H9 (cell line): ENCODE measurements around the gene SIGLEC1. TPM values are rescaled to one million over a fixed set of nuclear protein-coding genes. Genes with fewer than 3 reads are reported as not detected.
A peak's percentile ranks its signal among the peaks of the same experiment; 100 is the strongest.

Experiments
- DNase-seq: peaks from one replicate; pipeline ENCODE4 v3.0.0-alpha.2; 2017
- H2AFZ ChIP-seq: one replicate; pipeline ENCODE4 v1.6.1; 2013; ENCODE audit warnings: mild to moderate bottlenecking, low read length, control low read depth, moderate library complexity
- H2AK5ac ChIP-seq: 2 replicates; pipeline ENCODE4 v1.6.1; 2013; ENCODE audit warnings: low read length, control low read depth, mixed read lengths; ENCODE audit not compliant: insufficient read length
- H2BK120ac ChIP-seq: one replicate; pipeline ENCODE4 v1.6.1; 2013; ENCODE audit warnings: low read depth, mild to moderate bottlenecking, low read length, control low read depth, inconsistent platforms; ENCODE audit not compliant: poor library complexity, severe bottlenecking
- H2BK12ac ChIP-seq: 2 replicates; pipeline ENCODE4 v1.6.1; 2013; ENCODE audit warnings: low read length, control low read depth, mixed read lengths, low read depth; ENCODE audit not compliant: insufficient read length
- H2BK15ac ChIP-seq: 2 replicates; pipeline ENCODE4 v1.6.1; 2013; ENCODE audit warnings: low read depth, low read length, control low read depth
- H2BK20ac ChIP-seq: one replicate; pipeline ENCODE4 v1.6.1; 2013; ENCODE audit warnings: low read depth, mild to moderate bottlenecking, low read length, control low read depth, inconsistent platforms; ENCODE audit not compliant: poor library complexity, severe bottlenecking
- H2BK5ac ChIP-seq: 2 replicates; pipeline ENCODE4 v1.6.1; 2013; ENCODE audit warnings: low read length, control low read depth, mixed read lengths; ENCODE audit not compliant: insufficient read length
- H3K14ac ChIP-seq: 2 replicates; pipeline ENCODE4 v1.6.1; 2013; ENCODE audit warnings: low read length, control low read depth; ENCODE audit not compliant: insufficient read depth
- H3K18ac ChIP-seq: 2 replicates; pipeline ENCODE4 v1.6.1; 2013; ENCODE audit warnings: low read depth, mild to moderate bottlenecking, mixed read lengths, low read length, control low read depth; ENCODE audit not compliant: insufficient read length
- H3K23ac ChIP-seq: 2 replicates; pipeline ENCODE4 v1.6.1; 2013; ENCODE audit warnings: low read length, control low read depth, mixed read lengths, low read depth; ENCODE audit not compliant: insufficient read length
- H3K23me2 ChIP-seq: 2 replicates; pipeline ENCODE4 v1.6.1; 2013; ENCODE audit warnings: low read depth, mild to moderate bottlenecking, mixed read lengths, low read length, control low read depth; ENCODE audit not compliant: insufficient read length, poor library complexity, severe bottlenecking
- H3K27ac ChIP-seq: 2 replicates; pipeline ENCODE4 v1.5.1; 2013; ENCODE audit warnings: low read length, control low read depth, mixed read lengths, low read depth; ENCODE audit not compliant: insufficient read length
- H3K27me3 ChIP-seq: 2 replicates; pipeline ENCODE4 v1.6.1; 2013; ENCODE audit warnings: low read length, control low read depth, inconsistent platforms; ENCODE audit not compliant: insufficient read depth
- H3K4ac ChIP-seq: 2 replicates; pipeline ENCODE4 v1.6.1; 2013; ENCODE audit warnings: low read depth, mild to moderate bottlenecking, control low read depth, inconsistent platforms, low read length, moderate library complexity
- H3K4me1 ChIP-seq: 2 replicates; pipeline ENCODE4 v1.6.1; 2013; ENCODE audit warnings: low read length, control low read depth, inconsistent platforms; ENCODE audit not compliant: insufficient read depth
- H3K4me2 ChIP-seq: 2 replicates; pipeline ENCODE4 v1.6.1; 2013; ENCODE audit warnings: low read length, control low read depth, mixed read lengths; ENCODE audit not compliant: insufficient read length, insufficient read depth
- H3K56ac ChIP-seq: 2 replicates; pipeline ENCODE4 v1.6.1; 2013; ENCODE audit warnings: low read depth, mild to moderate bottlenecking, mixed read lengths, low read length, control low read depth; ENCODE audit not compliant: insufficient read length
- H3K79me1 ChIP-seq: 2 replicates; pipeline ENCODE4 v1.6.1; 2013; ENCODE audit warnings: low read depth, mild to moderate bottlenecking, moderate library complexity, low read length, control low read depth, inconsistent platforms; ENCODE audit not compliant: insufficient read depth, poor library complexity, severe bottlenecking
- H3K79me2 ChIP-seq: 2 replicates; pipeline ENCODE4 v1.6.1; 2013; ENCODE audit warnings: low read length, control low read depth, inconsistent platforms; ENCODE audit not compliant: insufficient read depth
- H3K9ac ChIP-seq: 2 replicates; pipeline ENCODE4 v1.6.1; 2013; ENCODE audit warnings: low read length, control low read depth, mixed read lengths; ENCODE audit not compliant: insufficient read length; ENCODE audit errors: extremely low read depth
- H3K9me3 ChIP-seq: one replicate; pipeline ENCODE4 v1.6.1; 2013; ENCODE audit warnings: low read depth, low read length, inconsistent platforms; ENCODE audit not compliant: control insufficient read depth
- H3T11ph ChIP-seq: one replicate; pipeline ENCODE4 v1.6.1; 2013; ENCODE audit warnings: mild to moderate bottlenecking, low read length, control low read depth, inconsistent platforms
- H4K20me1 ChIP-seq: one replicate; pipeline ENCODE4 v1.6.1; 2013; ENCODE audit not compliant: control insufficient read depth, insufficient read length, insufficient read depth
- H4K5ac ChIP-seq: 2 replicates; pipeline ENCODE4 v1.6.1; 2013; ENCODE audit warnings: low read depth, mild to moderate bottlenecking, mixed read lengths, low read length, control low read depth; ENCODE audit not compliant: insufficient read length
- H4K8ac ChIP-seq: replicated peaks from 2 replicates; pipeline ENCODE4 v1.6.1; 2013; ENCODE audit warnings: low read length, control low read depth, mixed read lengths, low read depth; ENCODE audit not compliant: insufficient read length
- H4K91ac ChIP-seq: 2 replicates; pipeline ENCODE4 v1.6.1; 2013; ENCODE audit warnings: low read depth, mild to moderate bottlenecking, moderate library complexity, mixed read lengths, low read length, control low read depth; ENCODE audit not compliant: insufficient read length
- H3K27ac Mint-ChIP-seq, 3 experiments: 2 replicates in 2 of 3; 3 replicates in 1 of 3; pipeline ENCODE4 v1.8.0; 2020 to 2021; ENCODE audit warnings: mixed read lengths in 3 of 3, mild to moderate bottlenecking in 1 of 3, moderate library complexity in 1 of 3
- H3K27me3 Mint-ChIP-seq: 2 replicates; pipeline ENCODE4 v1.8.0; 2021; ENCODE audit warnings: low read depth, mild to moderate bottlenecking, moderate library complexity, mixed read lengths
- H3K36me3 Mint-ChIP-seq, 3 experiments: 2 replicates in 2 of 3; 3 replicates in 1 of 3; pipeline ENCODE4 v1.8.0; 2020 to 2021; ENCODE audit warnings: low read depth in 3 of 3, mixed read lengths in 3 of 3; ENCODE audit not compliant: insufficient read depth in 1 of 3
- H3K4me1 Mint-ChIP-seq, 2 experiments: 2 replicates each; pipeline ENCODE4 v1.8.0; 2020; ENCODE audit warnings: mixed read lengths in 2 of 2
- H3K4me3 Mint-ChIP-seq, 2 experiments: 2 replicates in 1 of 2; 3 replicates in 1 of 2; pipeline ENCODE4 v1.8.0; 2020 to 2021; ENCODE audit warnings: mild to moderate bottlenecking in 2 of 2, mixed read lengths in 2 of 2, moderate library complexity in 1 of 2
- H3K9me3 Mint-ChIP-seq, 2 experiments: 2 replicates in 1 of 2; 3 replicates in 1 of 2; pipeline ENCODE4 v1.8.0; 2020; ENCODE audit warnings: mild to moderate bottlenecking in 2 of 2, mixed read lengths in 2 of 2, moderate library complexity in 1 of 2
- CTCF ChIP-seq: fragments of 200-600 bp; sonication (generic); conservative IDR thresholded peaks from 3 replicates; pipeline ENCODE4 v1.8.0; 2021; ENCODE audit warnings: antibody characterized with exemption, mild to moderate bottlenecking
- WGBS: extraction: QIAGEN DNeasy Blood & Tissue Kit; methylation state at CpG from one replicate; pipeline ENCODE4 v1.1.7; 2013; ENCODE audit warnings: missing lambda C conversion rate, low lambda C conversion rate, mixed read lengths; ENCODE audit not compliant: insufficient read length; ENCODE audit errors: extremely low coverage; 5-methylcytosine and 5-hydroxymethylcytosine counted together
- total RNA-seq: library from RNA; stranded (reverse); gene quantifications from 2 replicates; pipeline ENCODE4 v1.2.1, GENCODE V29; 2021

SIGLEC1 gene
- total RNA-seq, 1 experiment from 2014 or later = not detected

DNA sequence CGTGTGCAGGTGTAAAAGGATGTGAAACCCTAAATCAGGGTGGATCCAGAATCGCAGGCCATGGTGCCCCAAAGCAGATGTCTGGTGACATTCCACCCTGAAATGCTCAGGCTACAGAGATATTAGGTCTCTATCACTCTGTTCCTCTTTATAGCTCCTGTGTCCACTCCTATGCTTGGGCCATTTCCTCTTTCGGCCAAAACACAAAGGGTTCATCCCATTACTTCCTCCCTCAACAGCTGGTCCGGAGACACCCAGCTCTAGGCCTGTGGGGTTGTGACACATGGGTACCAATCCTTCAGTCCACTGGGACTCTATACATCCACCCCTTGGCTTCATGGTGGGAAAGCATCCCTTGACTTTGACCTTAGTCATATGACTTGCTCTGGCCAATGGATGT lies 1.7 kb upstream of the SIGLEC1 start:
- no peak for TF ChIP-seq CTCF
- no peak overlapping the region for H3K4me3 Mint-ChIP-seq

More for the DNA sequence above, 1.7 kb upstream of the SIGLEC1 start:
- Histone ChIP-seq H2AK5ac (no peak overlapping the region), H3K4ac (no peak overlapping the region), H2BK5ac (no peak overlapping the region), H3K23me2 (no peaks in the 10 kb centered on the region), H3K14ac (no peak overlapping the region), H3K18ac (no peak overlapping the region), H2BK15ac (no peak overlapping the region), H4K8ac (no peak overlapping the region), H4K91ac (no peak overlapping the region), H3K79me1 (no peaks in the 10 kb centered on the region), H3K27ac (no peak overlapping the region), H3T11ph (no peak overlapping the region), H3K27me3 (no peaks in the 10 kb centered on the region; the same call in 1 of the 2 replicates), H2AFZ (no peak overlapping the region), H3K9ac (no peak overlapping the region), H4K20me1 (no peaks in the 10 kb centered on the region), H4K5ac (no peak overlapping the region), H3K4me1 (no peaks in the 10 kb centered on the region), H3K79me2 (no peaks in the 10 kb centered on the region), H2BK12ac (no peak overlapping the region), H3K4me2 (no peak overlapping the region), H3K9me3 (no peaks in the 10 kb centered on the region), H3K23ac (no peak overlapping the region), H2BK20ac (no peak overlapping the region), H2BK120ac (no peak overlapping the region), H3K56ac (no peak overlapping the region)
- H3K4me1 Mint-ChIP-seq = no peaks in the 10 kb centered on the region
- peaks cover 1% of the 10 kb centered on the region; the same call in 1 of the 2 replicates for H3K27me3 Mint-ChIP-seq
- H3K36me3 Mint-ChIP-seq = no peaks in the 10 kb centered on the region
- DNase-seq = peak; percentile 17
- H3K9me3 Mint-ChIP-seq = no peaks in the 10 kb centered on the region
- peak overlapping the region in 1 of 3 experiments; percentile 44; a peak in 1 of 7 replicates for H3K27ac Mint-ChIP-seq
- WGBS = no CpG with 5 or more reads among the region's 4 CpGs
